GM12873 (cell line): ENCODE data around the gene LRP6.

ENCODE experiments used
- CTCF ChIP-seq: IDR thresholded peaks from 2 replicates; pipeline ENCODE4 v1.5.1; 2012; ENCODE audit warnings: low read depth, mild to moderate bottlenecking, moderate library complexity, low read length, control low read depth; ENCODE audit not compliant: insufficient read depth; ENCODE audit errors: missing control alignments

The LRP6 gene

GRCh38 chr12:12195081-12195480 is 71.8 kb downstream of the LRP6 start:
- TF ChIP-seq CTCF = no peak

GRCh38 chr12:12194206-12194605 is 72.6 kb downstream of the LRP6 start:
- no peak for TF ChIP-seq CTCF

GRCh38 chr12:12191008-12191407 is 75.8 kb downstream of the LRP6 start:
- no peak for TF ChIP-seq CTCF

- no peak for TF ChIP-seq CTCF
Observed at GRCh38 chr12:12190087-12190809, 76.6 kb downstream of the LRP6 start.

- TF ChIP-seq CTCF = no peak
Observed at GRCh38 chr12:12185414-12185813, 81.4 kb downstream of the LRP6 start.

- TF ChIP-seq CTCF = no peak
Observed at GRCh38 chr12:12182703-12183365, 84.0 kb downstream of the LRP6 start.

GRCh38 chr12:12181511-12181910 is 85.3 kb downstream of the LRP6 start:
- TF ChIP-seq CTCF = no peak
